C4-2B (cell line): ENCODE data around the gene CCDC191.

Experiments
- H3K27ac ChIP-seq: fragments of 450-650 bp; 2 replicates; pipeline ENCODE4 v1.5.1; 2017
- ZFX ChIP-seq: fragments of 450-650 bp; IDR thresholded peaks from 2 replicates; pipeline ENCODE4 v1.6.1; 2017
- TF ChIP-seq, protein P1 (sequence below): fragments of 450-650 bp; conservative IDR thresholded peaks from 2 replicates; pipeline ENCODE4 v1.5.1; 2017; ENCODE audit warnings: mild to moderate bottlenecking

The CCDC191 gene

DNA sequence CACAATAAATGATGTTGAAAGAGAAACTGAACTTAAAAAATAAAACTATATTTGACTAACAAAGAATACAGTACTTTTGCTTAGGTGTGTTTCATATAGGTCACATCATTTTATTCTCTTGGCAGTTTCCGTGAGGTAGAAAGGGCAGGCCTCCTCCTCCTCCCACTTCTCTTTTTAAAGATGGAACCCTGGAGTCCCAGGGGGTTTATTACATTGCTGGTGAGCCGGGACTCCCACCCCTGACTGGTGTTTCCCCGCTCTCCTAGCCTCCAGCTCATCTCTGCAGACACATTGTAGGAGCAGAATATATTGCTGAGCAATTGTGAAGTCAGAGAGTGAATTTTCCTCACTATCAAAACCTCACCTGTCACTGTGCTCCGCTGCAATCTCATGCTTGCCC, 78.5 kb downstream of the CCDC191 start:
- TF ChIP-seq ZFX, result no peak
- TF ChIP-seq, protein P1, sequence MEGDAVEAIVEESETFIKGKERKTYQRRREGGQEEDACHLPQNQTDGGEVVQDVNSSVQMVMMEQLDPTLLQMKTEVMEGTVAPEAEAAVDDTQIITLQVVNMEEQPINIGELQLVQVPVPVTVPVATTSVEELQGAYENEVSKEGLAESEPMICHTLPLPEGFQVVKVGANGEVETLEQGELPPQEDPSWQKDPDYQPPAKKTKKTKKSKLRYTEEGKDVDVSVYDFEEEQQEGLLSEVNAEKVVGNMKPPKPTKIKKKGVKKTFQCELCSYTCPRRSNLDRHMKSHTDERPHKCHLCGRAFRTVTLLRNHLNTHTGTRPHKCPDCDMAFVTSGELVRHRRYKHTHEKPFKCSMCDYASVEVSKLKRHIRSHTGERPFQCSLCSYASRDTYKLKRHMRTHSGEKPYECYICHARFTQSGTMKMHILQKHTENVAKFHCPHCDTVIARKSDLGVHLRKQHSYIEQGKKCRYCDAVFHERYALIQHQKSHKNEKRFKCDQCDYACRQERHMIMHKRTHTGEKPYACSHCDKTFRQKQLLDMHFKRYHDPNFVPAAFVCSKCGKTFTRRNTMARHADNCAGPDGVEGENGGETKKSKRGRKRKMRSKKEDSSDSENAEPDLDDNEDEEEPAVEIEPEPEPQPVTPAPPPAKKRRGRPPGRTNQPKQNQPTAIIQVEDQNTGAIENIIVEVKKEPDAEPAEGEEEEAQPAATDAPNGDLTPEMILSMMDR, result no peak
- H3K27ac ChIP-seq, result no peak overlapping the region

DNA sequence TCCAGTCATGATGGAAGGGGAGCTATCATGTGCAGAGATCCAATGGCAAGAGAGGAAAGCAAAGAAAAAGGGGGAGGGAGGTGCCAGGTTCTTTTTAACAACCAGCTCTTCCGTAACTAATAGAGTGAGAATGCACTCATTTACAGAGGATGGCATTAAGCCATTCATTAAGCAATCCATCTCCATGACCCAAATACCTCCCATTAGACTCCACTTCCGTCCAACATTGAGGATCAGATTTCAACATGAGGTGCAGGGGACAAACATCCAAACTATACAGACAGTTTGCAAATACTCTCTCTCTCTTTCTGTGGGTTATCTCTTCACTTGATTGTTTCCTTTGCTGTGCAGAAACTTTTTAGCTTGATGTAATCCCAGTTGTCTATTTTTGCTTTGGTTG, 87.3 kb downstream of the CCDC191 start:
- no peak for TF ChIP-seq ZFX
- TF ChIP-seq, protein P1, result no peak
- no peak overlapping the region for H3K27ac ChIP-seq

DNA sequence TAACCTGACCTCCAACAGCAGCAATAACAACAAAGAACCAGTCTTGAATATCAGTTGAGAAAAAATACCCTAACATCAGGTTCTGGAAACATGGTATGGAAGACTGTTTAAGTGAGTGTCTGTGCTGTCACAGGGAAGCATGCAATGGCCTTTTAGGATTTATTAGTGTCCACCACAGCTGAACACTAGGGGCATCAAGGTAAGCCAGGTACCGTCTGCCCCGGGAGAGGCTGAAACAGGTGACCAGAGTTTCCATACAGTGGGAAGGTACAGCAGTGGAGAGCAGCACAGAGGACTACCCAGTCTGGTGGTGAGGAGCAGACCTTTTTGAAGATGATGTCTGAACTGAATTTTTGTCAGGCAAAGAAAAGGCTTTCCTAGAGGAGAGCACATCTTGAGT, 90.2 kb downstream of the CCDC191 start:
- H3K27ac ChIP-seq, result no peak overlapping the region
- TF ChIP-seq, protein P1, result peak; percentile 18
- TF ChIP-seq ZFX, result no peak

DNA sequence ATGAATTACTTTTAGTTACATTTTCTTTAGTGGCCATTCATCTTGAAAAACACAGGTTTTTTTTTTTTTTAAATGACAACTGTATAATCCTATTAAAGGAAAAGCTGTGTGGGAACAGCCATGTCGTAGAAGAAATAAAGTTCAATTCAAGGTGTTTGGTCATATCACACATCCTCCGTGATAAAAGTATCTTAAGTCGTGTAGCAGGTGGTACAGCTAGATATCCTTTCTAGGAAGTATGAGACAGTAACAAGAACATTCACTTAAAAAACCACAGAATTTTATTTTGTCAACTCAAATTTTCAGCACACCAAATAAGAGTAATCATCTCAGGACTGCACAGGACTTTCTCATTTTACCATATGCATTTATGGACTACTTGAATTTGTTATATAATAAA, 92.4 kb downstream of the CCDC191 start:
- TF ChIP-seq, protein P1, result no peak
- TF ChIP-seq ZFX, result no peak
- H3K27ac ChIP-seq, result no peak overlapping the region

DNA sequence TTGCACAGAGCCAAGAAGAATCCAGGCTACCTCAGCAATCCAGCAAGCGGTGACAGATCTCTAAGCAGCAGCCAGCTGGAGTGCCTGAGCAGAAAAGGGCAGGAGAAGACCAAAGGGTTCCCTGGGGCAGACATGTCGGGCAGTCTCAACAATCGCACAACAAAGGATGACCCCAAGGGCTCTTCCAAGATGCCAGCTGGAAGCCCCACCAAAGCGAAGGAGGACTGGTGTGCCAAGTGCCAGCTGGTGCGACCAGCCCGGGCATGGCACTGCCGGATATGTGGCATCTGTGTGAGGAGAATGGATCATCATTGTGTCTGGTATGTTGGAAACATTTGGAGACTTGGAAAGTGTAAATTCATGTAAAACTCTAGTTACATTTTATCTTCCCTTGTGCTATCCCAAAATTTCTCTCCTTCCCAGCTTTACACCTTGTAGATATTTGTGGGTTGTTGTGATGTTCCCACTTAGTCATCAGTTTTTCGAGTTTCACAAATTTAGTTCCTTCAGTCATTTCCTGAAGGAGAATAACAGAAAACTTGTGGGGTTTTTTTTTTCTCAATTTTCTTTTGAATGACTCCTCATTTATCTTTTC, 102.1 kb downstream of the CCDC191 start:
- no peak overlapping the region for H3K27ac ChIP-seq
- TF ChIP-seq, protein P1, result no peak
- TF ChIP-seq ZFX, result no peak

DNA sequence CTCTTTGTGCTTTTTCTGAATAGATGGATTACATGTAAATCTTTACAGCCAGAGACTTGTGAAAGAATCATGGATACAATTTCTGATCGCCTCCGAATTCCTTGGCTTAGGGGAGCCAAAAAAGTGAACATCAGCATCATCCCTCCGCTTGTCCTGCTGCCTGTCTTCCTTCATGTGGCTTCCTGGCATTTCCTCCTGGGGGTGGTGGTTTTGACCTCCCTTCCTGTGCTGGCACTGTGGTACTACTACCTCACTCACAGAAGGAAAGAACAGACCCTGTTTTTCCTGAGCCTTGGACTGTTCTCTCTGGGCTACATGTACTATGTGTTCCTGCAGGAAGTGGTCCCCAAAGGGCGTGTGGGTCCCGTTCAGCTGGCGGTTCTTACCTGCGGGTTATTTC, 102.6 kb downstream of the CCDC191 start:
- no peak for TF ChIP-seq ZFX
- TF ChIP-seq, protein P1, result no peak
- no peak overlapping the region for H3K27ac ChIP-seq

DNA sequence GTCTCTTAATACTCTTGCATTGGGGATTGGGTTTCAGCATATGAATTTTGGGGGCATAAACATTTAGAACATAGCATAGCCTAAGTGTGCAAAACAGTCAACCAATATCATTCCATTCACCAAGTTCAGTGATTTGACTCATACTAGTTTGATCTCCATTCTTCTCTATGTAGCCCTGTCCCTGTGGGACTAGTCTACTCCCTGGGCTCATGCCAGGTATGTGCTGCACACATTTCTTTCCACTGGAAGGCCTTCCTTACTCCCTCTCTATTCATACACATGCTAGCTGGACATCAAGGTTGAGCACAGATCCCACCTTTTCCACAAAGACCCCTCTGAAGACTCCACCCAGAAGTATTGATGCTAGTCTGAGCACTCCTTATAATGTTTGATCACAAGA, 103.4 kb downstream of the CCDC191 start:
- H3K27ac ChIP-seq, result no peak overlapping the region
- TF ChIP-seq ZFX, result no peak
- TF ChIP-seq, protein P1, result no peak
